Astrocyte (in vitro differentiated cells and primary cell): ENCODE data around the gene PCP4L1. TPM values are rescaled to one million over a fixed set of nuclear protein-coding genes. Genes with fewer than 3 reads are reported as not detected.

Experiments
- DNase-seq: peaks from one replicate; pipeline ENCODE4 v3.0.0-alpha.2; 2010; ENCODE audit warnings: low read depth
- FAIRE-seq: peaks from 2 replicates; lab custom pipeline; 2011; peaks lifted over from hg19 to GRCh38; lab: Jason Lieb, UNC
- H2AFZ ChIP-seq: 2 replicates; pipeline ENCODE4 v1.6.0; 2012; ENCODE audit warnings: low read depth, low read length, inconsistent platforms
- H3K27ac ChIP-seq: 2 replicates; pipeline ENCODE4 v1.5.1; 2011; ENCODE audit warnings: low read depth, low read length, inconsistent platforms
- H3K27me3 ChIP-seq: 2 replicates; pipeline ENCODE4 v1.6.0; 2011; ENCODE audit warnings: low read length, inconsistent platforms; ENCODE audit not compliant: insufficient read depth
- H3K36me3 ChIP-seq: 2 replicates; pipeline ENCODE4 v1.5.1; 2011; ENCODE audit warnings: low read length, inconsistent platforms; ENCODE audit not compliant: insufficient read depth
- H3K4me1 ChIP-seq: 2 replicates; pipeline ENCODE4 v1.5.1; 2011; ENCODE audit warnings: low read length, inconsistent platforms; ENCODE audit not compliant: insufficient read depth
- H3K4me2 ChIP-seq: 2 replicates; pipeline ENCODE4 v1.6.0; 2012; ENCODE audit warnings: low read length, inconsistent platforms
- H3K4me3 ChIP-seq: 2 replicates; pipeline ENCODE4 v1.5.1; 2011; ENCODE audit warnings: low read depth, mild to moderate bottlenecking, low read length, inconsistent platforms; ENCODE audit not compliant: insufficient read depth
- H3K79me2 ChIP-seq: 2 replicates; pipeline ENCODE4 v1.6.0; 2012; ENCODE audit warnings: mild to moderate bottlenecking, low read length, inconsistent platforms; ENCODE audit not compliant: insufficient read depth
- H3K9ac ChIP-seq: 2 replicates; pipeline ENCODE4 v1.6.0; 2012; ENCODE audit warnings: mild to moderate bottlenecking, low read length, inconsistent platforms
- H3K9me3 ChIP-seq: 2 replicates; pipeline ENCODE4 v1.5.1; 2012; ENCODE audit warnings: low read depth, mild to moderate bottlenecking, low read length, inconsistent platforms; ENCODE audit not compliant: insufficient read depth
- H4K20me1 ChIP-seq: 2 replicates; pipeline ENCODE4 v1.6.0; 2012; ENCODE audit warnings: low read length, inconsistent platforms; ENCODE audit not compliant: insufficient read depth
- H3K27ac Mint-ChIP-seq: one replicate; pipeline ENCODE4 v1.8.0; 2021; ENCODE audit warnings: mild to moderate bottlenecking, mixed read lengths; ENCODE audit not compliant: unreplicated experiment
- H3K27me3 Mint-ChIP-seq: one replicate; pipeline ENCODE4 v1.8.0; 2021; ENCODE audit warnings: low read depth, mixed read lengths; ENCODE audit not compliant: unreplicated experiment
- H3K36me3 Mint-ChIP-seq: one replicate; pipeline ENCODE4 v1.8.0; 2021; ENCODE audit warnings: low read depth, mixed read lengths; ENCODE audit not compliant: unreplicated experiment
- H3K4me1 Mint-ChIP-seq: one replicate; pipeline ENCODE4 v1.8.0; 2021; ENCODE audit warnings: low read depth, mixed read lengths; ENCODE audit not compliant: unreplicated experiment
- H3K4me3 Mint-ChIP-seq: one replicate; pipeline ENCODE4 v1.8.0; 2021; ENCODE audit warnings: mild to moderate bottlenecking, moderate library complexity, mixed read lengths; ENCODE audit not compliant: unreplicated experiment
- H3K9me3 Mint-ChIP-seq: one replicate; pipeline ENCODE4 v1.8.0; 2021; ENCODE audit warnings: mild to moderate bottlenecking, mixed read lengths; ENCODE audit not compliant: unreplicated experiment
- EZH2 ChIP-seq: IDR thresholded peaks from 2 replicates; pipeline ENCODE4 v1.6.1; 2012; ENCODE audit warnings: mild to moderate bottlenecking, low read length, inconsistent platforms; ENCODE audit not compliant: insufficient read depth
- total RNA-seq: library from RNA; stranded (reverse); gene quantifications from 2 replicates; pipeline ENCODE4 v1.2.1, GENCODE V29; 2021
- TF ChIP-seq, protein P1 (sequence below): IDR thresholded peaks from 2 replicates; pipeline ENCODE4 v1.5.1; 2011; ENCODE audit warnings: low read depth, mild to moderate bottlenecking, inconsistent platforms, low read length, moderate library complexity; ENCODE audit not compliant: insufficient read depth

The PCP4L1 gene
- total RNA-seq, 1 donor from 2014 or later, result not detected

- H3K79me2 ChIP-seq, result peaks cover 27% of the 10 kb centered on the region
- peaks cover 8% of the 10 kb centered on the region for H3K36me3 ChIP-seq
- TF ChIP-seq, protein P1, sequence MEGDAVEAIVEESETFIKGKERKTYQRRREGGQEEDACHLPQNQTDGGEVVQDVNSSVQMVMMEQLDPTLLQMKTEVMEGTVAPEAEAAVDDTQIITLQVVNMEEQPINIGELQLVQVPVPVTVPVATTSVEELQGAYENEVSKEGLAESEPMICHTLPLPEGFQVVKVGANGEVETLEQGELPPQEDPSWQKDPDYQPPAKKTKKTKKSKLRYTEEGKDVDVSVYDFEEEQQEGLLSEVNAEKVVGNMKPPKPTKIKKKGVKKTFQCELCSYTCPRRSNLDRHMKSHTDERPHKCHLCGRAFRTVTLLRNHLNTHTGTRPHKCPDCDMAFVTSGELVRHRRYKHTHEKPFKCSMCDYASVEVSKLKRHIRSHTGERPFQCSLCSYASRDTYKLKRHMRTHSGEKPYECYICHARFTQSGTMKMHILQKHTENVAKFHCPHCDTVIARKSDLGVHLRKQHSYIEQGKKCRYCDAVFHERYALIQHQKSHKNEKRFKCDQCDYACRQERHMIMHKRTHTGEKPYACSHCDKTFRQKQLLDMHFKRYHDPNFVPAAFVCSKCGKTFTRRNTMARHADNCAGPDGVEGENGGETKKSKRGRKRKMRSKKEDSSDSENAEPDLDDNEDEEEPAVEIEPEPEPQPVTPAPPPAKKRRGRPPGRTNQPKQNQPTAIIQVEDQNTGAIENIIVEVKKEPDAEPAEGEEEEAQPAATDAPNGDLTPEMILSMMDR, result no peak
- no peak for TF ChIP-seq EZH2
- Mint-ChIP-seq H3K9me3 (no peaks in the 10 kb centered on the region), H3K27ac (no peak overlapping the region), H3K36me3 (peaks cover 9% of the 10 kb centered on the region), H3K4me3 (no peak overlapping the region), H3K4me1 (peaks cover 3% of the 10 kb centered on the region), H3K27me3 (no peaks in the 10 kb centered on the region)
- H3K4me1 ChIP-seq, result no peaks in the 10 kb centered on the region
- FAIRE-seq (no peak), DNase-seq (no peak)
- H2AFZ ChIP-seq, result no peak overlapping the region
- H3K4me2 ChIP-seq, result no peak overlapping the region
- no peak overlapping the region for H3K4me3 ChIP-seq
- H3K9me3 ChIP-seq, result no peaks in the 10 kb centered on the region
- peaks cover 8% of the 10 kb centered on the region for H4K20me1 ChIP-seq
- no peak overlapping the region for H3K27ac ChIP-seq
- H3K27me3 ChIP-seq, result no peaks in the 10 kb centered on the region
- no peak overlapping the region for H3K9ac ChIP-seq
These were observed 65.5 kb downstream of the PCP4L1 start for GRCh38 chr1:161324020-161324419.

- no peaks in the 10 kb centered on the region for H3K27me3 Mint-ChIP-seq
- peaks cover 18% of the 10 kb centered on the region for H3K36me3 Mint-ChIP-seq
- Histone ChIP-seq H2AFZ (no peak overlapping the region), H3K9me3 (no peaks in the 10 kb centered on the region), H3K36me3 (peaks cover 24% of the 10 kb centered on the region), H3K4me2 (no peak overlapping the region), H3K4me3 (no peak overlapping the region), H4K20me1 (no peaks in the 10 kb centered on the region), H3K4me1 (no peaks in the 10 kb centered on the region), H3K79me2 (no peaks in the 10 kb centered on the region), H3K27ac (no peak overlapping the region), H3K27me3 (no peaks in the 10 kb centered on the region), H3K9ac (no peak overlapping the region)
- no peak for FAIRE-seq
- peaks cover 8% of the 10 kb centered on the region for H3K4me1 Mint-ChIP-seq
- H3K4me3 Mint-ChIP-seq, result no peak overlapping the region
- no peak for DNase-seq
- peak overlapping the region; percentile 20 for H3K27ac Mint-ChIP-seq
- no peaks in the 10 kb centered on the region for H3K9me3 Mint-ChIP-seq
- TF ChIP-seq, protein P1, result no peak
- TF ChIP-seq EZH2, result no peak
These were observed 71.8 kb downstream of the PCP4L1 start for GRCh38 chr1:161330346-161330745.

DNA sequence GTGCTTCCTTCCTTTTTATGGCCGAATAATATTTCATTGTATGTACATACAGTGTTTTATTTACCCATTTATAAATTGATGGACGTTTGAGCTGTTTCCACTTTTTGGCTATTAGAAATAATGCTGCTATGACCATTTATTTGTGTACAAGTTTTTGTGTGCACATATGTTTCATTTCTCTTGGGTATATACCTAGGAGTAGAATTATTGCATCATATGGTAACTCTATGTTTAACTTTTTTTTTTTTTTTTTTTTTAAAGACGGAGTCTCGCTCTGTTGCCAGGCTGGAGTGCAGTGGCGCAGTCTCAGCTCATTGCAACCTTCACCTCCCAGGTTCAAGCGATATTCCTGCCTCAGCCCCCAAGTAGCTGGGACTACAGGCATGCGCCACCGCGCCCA is 74.6 kb downstream of the PCP4L1 start:
- Histone ChIP-seq H3K4me1 (no peaks in the 10 kb centered on the region), H2AFZ (no peak overlapping the region), H3K27ac (no peak overlapping the region), H3K9ac (no peak overlapping the region), H4K20me1 (no peaks in the 10 kb centered on the region), H3K79me2 (no peaks in the 10 kb centered on the region), H3K4me2 (no peak overlapping the region), H3K4me3 (no peak overlapping the region), H3K9me3 (no peaks in the 10 kb centered on the region), H3K36me3 (peaks cover 21% of the 10 kb centered on the region), H3K27me3 (no peaks in the 10 kb centered on the region)
- Mint-ChIP-seq H3K4me3 (no peak overlapping the region), H3K9me3 (no peaks in the 10 kb centered on the region), H3K27ac (no peak overlapping the region), H3K27me3 (no peaks in the 10 kb centered on the region), H3K4me1 (peaks cover 14% of the 10 kb centered on the region), H3K36me3 (peaks cover 16% of the 10 kb centered on the region)
- TF ChIP-seq EZH2, result no peak
- TF ChIP-seq, protein P1, result no peak
- FAIRE-seq (no peak), DNase-seq (no peak)
